GM12874 (cell line): ENCODE results near the gene FGFBP1.

Experiments used
- CTCF ChIP-seq: IDR thresholded peaks from 2 replicates; pipeline ENCODE4 v1.5.1; 2011; ENCODE audit warnings: low read depth, mild to moderate bottlenecking, control low read depth, low read length, moderate library complexity; ENCODE audit not compliant: insufficient read depth

FGFBP1 gene

GRCh38 chr4:15888515-15888914, 50.0 kb downstream of the FGFBP1 start:
- TF ChIP-seq CTCF: no peak
